ENCODE measurements around the gene CNIH2. TPM values are rescaled to one million over a fixed set of nuclear protein-coding genes. Genes with fewer than 3 reads are reported as not detected.
A peak's percentile ranks its signal among the peaks of the same experiment; 100 is the strongest.

CNIH2 gene
- total RNA-seq, 1 experiment from 2014 or later = 12.9 TPM

DNA sequence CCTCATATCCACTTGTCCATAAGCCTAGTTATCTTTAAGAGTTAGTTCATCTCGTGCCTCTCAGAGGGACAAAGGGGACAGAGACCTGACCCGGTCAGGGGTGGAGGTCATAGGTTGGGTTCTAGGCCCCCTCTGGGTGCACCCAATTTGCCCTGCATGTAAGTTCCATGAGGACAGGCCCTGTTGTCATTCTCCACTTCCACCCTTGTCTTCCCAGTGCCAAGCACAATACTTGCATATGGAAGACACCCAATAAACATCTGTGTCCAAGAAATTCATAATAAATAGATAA is 12.3 kb downstream of the CNIH2 start:
- CTCF ChIA-PET = interaction anchor here (1.8 to 2.5 kb wide), 5 partner anchors 8 to 27 kb away, joined by 5 to 18 read pairs (median 16); partner anchors contain the start of genes CD248 and RAB1B
- peaks cover 20% of the 10 kb centered on the region for H3K4me1 Mint-ChIP-seq
- peaks cover 37% of the 10 kb centered on the region for H3K27me3 Mint-ChIP-seq (ENCODE audit: low read depth)
- no peak for ATAC-seq
- H3K4me3 Mint-ChIP-seq = peak overlapping the region; percentile 96
- no peaks in the 10 kb centered on the region for H3K9me3 Mint-ChIP-seq
- DNase-seq (ENCODE audit: low spot score) = no peak
- POLR2A ChIA-PET = interaction anchor here (1.4 to 1.8 kb wide), 2 partner anchors 46 to 176 kb away, joined by 4 read pairs; partner anchors contain the start of genes PELI3 and RIN1
- H3K27ac Mint-ChIP-seq = peak overlapping the region; percentile 72; the same call in 1 of the 2 replicates
- no peaks in the 10 kb centered on the region for H3K36me3 Mint-ChIP-seq
- TF ChIP-seq NR3C1 (CRISPR knock-in tag; conservative IDR thresholded peaks at IDR 0.05; ENCODE audit: low read depth) (no peak), JUN (CRISPR knock-in tag; IDR thresholded peaks at IDR 0.05) (no peak), ZNF121 (CRISPR knock-in tag; IDR thresholded peaks at IDR 0.05) (no peak), CREB1 (CRISPR knock-in tag; IDR thresholded peaks at IDR 0.05) (no peak), ESRRA (CRISPR knock-in tag; IDR thresholded peaks at IDR 0.05; ENCODE audit: borderline replicate concordance) (no peak), ZBTB21 (CRISPR knock-in tag; IDR thresholded peaks at IDR 0.05; ENCODE audit: borderline replicate concordance) (no peak)
- TF ChIP-seq, protein P1, sequence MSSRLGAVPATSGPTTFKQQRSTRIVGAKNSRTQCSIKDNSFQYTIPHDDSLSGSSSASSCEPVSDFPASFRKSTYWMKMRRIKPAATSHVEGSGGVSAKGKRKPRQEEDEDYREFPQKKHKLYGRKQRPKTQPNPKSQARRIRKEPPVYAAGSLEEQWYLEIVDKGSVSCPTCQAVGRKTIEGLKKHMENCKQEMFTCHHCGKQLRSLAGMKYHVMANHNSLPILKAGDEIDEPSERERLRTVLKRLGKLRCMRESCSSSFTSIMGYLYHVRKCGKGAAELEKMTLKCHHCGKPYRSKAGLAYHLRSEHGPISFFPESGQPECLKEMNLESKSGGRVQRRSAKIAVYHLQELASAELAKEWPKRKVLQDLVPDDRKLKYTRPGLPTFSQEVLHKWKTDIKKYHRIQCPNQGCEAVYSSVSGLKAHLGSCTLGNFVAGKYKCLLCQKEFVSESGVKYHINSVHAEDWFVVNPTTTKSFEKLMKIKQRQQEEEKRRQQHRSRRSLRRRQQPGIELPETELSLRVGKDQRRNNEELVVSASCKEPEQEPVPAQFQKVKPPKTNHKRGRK (CRISPR knock-in tag; IDR thresholded peaks at IDR 0.05; ENCODE audit: borderline replicate concordance) = no peak
- TF ChIP-seq, protein P2, sequence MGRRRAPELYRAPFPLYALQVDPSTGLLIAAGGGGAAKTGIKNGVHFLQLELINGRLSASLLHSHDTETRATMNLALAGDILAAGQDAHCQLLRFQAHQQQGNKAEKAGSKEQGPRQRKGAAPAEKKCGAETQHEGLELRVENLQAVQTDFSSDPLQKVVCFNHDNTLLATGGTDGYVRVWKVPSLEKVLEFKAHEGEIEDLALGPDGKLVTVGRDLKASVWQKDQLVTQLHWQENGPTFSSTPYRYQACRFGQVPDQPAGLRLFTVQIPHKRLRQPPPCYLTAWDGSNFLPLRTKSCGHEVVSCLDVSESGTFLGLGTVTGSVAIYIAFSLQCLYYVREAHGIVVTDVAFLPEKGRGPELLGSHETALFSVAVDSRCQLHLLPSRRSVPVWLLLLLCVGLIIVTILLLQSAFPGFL (CRISPR knock-in tag; IDR thresholded peaks at IDR 0.05; ENCODE audit: borderline replicate concordance) = no peak
- TF ChIP-seq, protein P3, sequence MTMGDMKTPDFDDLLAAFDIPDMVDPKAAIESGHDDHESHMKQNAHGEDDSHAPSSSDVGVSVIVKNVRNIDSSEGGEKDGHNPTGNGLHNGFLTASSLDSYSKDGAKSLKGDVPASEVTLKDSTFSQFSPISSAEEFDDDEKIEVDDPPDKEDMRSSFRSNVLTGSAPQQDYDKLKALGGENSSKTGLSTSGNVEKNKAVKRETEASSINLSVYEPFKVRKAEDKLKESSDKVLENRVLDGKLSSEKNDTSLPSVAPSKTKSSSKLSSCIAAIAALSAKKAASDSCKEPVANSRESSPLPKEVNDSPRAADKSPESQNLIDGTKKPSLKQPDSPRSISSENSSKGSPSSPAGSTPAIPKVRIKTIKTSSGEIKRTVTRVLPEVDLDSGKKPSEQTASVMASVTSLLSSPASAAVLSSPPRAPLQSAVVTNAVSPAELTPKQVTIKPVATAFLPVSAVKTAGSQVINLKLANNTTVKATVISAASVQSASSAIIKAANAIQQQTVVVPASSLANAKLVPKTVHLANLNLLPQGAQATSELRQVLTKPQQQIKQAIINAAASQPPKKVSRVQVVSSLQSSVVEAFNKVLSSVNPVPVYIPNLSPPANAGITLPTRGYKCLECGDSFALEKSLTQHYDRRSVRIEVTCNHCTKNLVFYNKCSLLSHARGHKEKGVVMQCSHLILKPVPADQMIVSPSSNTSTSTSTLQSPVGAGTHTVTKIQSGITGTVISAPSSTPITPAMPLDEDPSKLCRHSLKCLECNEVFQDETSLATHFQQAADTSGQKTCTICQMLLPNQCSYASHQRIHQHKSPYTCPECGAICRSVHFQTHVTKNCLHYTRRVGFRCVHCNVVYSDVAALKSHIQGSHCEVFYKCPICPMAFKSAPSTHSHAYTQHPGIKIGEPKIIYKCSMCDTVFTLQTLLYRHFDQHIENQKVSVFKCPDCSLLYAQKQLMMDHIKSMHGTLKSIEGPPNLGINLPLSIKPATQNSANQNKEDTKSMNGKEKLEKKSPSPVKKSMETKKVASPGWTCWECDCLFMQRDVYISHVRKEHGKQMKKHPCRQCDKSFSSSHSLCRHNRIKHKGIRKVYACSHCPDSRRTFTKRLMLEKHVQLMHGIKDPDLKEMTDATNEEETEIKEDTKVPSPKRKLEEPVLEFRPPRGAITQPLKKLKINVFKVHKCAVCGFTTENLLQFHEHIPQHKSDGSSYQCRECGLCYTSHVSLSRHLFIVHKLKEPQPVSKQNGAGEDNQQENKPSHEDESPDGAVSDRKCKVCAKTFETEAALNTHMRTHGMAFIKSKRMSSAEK (CRISPR knock-in tag; IDR thresholded peaks at IDR 0.05; ENCODE audit: borderline replicate concordance) = no peak
- TF ChIP-seq, protein P4, sequence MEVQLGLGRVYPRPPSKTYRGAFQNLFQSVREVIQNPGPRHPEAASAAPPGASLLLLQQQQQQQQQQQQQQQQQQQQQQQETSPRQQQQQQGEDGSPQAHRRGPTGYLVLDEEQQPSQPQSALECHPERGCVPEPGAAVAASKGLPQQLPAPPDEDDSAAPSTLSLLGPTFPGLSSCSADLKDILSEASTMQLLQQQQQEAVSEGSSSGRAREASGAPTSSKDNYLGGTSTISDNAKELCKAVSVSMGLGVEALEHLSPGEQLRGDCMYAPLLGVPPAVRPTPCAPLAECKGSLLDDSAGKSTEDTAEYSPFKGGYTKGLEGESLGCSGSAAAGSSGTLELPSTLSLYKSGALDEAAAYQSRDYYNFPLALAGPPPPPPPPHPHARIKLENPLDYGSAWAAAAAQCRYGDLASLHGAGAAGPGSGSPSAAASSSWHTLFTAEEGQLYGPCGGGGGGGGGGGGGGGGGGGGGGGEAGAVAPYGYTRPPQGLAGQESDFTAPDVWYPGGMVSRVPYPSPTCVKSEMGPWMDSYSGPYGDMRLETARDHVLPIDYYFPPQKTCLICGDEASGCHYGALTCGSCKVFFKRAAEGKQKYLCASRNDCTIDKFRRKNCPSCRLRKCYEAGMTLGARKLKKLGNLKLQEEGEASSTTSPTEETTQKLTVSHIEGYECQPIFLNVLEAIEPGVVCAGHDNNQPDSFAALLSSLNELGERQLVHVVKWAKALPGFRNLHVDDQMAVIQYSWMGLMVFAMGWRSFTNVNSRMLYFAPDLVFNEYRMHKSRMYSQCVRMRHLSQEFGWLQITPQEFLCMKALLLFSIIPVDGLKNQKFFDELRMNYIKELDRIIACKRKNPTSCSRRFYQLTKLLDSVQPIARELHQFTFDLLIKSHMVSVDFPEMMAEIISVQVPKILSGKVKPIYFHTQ (CRISPR knock-in tag; IDR thresholded peaks at IDR 0.05) = no peak
- TF ChIP-seq, protein P5, sequence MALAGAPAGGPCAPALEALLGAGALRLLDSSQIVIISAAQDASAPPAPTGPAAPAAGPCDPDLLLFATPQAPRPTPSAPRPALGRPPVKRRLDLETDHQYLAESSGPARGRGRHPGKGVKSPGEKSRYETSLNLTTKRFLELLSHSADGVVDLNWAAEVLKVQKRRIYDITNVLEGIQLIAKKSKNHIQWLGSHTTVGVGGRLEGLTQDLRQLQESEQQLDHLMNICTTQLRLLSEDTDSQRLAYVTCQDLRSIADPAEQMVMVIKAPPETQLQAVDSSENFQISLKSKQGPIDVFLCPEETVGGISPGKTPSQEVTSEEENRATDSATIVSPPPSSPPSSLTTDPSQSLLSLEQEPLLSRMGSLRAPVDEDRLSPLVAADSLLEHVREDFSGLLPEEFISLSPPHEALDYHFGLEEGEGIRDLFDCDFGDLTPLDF (CRISPR knock-in tag; IDR thresholded peaks at IDR 0.05) = no peak
- TF ChIP-seq, protein P6, sequence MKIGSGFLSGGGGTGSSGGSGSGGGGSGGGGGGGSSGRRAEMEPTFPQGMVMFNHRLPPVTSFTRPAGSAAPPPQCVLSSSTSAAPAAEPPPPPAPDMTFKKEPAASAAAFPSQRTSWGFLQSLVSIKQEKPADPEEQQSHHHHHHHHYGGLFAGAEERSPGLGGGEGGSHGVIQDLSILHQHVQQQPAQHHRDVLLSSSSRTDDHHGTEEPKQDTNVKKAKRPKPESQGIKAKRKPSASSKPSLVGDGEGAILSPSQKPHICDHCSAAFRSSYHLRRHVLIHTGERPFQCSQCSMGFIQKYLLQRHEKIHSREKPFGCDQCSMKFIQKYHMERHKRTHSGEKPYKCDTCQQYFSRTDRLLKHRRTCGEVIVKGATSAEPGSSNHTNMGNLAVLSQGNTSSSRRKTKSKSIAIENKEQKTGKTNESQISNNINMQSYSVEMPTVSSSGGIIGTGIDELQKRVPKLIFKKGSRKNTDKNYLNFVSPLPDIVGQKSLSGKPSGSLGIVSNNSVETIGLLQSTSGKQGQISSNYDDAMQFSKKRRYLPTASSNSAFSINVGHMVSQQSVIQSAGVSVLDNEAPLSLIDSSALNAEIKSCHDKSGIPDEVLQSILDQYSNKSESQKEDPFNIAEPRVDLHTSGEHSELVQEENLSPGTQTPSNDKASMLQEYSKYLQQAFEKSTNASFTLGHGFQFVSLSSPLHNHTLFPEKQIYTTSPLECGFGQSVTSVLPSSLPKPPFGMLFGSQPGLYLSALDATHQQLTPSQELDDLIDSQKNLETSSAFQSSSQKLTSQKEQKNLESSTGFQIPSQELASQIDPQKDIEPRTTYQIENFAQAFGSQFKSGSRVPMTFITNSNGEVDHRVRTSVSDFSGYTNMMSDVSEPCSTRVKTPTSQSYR (CRISPR knock-in tag; IDR thresholded peaks at IDR 0.05) = no peak

Data from WTC11 (cell line).